Measurements from ENCODE around the gene TTI1. TPM values are rescaled to one million over a fixed set of nuclear protein-coding genes. Genes with fewer than 3 reads are reported as not detected.
A peak's percentile ranks its signal among the peaks of the same experiment; 100 is the strongest.

The TTI1 gene
- total RNA-seq, 1 donor from 2014 or later, result 11.9 TPM

DNA sequence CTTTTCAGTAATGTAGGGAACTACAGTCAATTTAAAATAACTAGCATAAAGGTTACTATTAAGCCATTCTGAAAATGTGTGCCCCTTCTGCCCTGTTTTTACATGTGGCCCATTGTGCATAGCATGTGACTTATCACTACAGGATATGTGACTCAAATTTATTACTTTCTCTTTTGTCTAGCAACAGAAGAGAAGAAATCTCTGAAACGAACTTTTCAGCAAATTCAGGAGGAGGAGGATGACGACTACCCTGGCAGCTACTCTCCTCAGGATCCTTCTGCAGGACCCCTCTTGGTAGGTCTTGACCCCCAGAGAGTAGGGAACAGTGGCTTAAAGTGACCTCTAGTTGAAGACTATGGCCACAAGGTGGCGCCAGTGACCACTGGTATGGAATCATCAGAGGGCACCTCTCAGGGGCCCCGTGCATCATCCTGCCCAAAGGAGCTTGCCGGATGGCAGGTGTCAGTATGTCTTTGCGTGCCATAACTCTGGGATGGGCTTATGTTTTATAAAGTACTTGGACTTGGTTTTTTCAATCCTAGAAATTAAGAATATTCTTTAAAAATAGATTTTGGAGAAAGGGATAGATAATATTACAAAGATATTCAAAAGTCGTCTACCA, 24.2 kb upstream of the TTI1 start:
- peak; percentile 91 for ATAC-seq (ENCODE audit: poor library complexity)
- intact Hi-C loops (cut with DNase I), result loop anchor here (2.0 kb wide), 1 partner anchor 163 kb away; no protein-coding TSS in a partner anchor
- DNase-seq, result peak; percentile 91

DNA sequence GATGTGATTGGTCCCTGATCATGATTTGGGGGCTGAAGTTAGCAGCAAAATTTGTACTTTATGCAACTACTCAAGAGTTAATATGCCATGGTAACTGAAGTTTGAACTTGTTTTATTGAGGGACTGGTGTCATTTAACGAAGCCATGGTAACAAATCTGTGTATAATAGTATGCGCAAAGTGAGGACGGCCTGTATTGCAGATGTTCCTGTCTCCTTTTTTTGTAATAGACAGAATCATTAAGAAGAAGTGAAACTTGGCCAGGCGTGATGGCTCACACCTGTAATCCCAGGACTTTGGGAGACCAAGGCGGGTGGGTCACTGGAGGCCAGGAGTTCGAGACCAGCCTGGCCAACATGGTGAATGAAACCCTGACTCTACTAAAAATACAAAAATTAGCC, 22.6 kb upstream of the TTI1 start:
- DNase-seq, result no peak
- intact Hi-C loops (cut with DNase I), result loop anchor here (2.0 kb wide), 1 partner anchor 165 kb away; no protein-coding TSS in a partner anchor
- no peak for ATAC-seq (ENCODE audit: poor library complexity)

DNA sequence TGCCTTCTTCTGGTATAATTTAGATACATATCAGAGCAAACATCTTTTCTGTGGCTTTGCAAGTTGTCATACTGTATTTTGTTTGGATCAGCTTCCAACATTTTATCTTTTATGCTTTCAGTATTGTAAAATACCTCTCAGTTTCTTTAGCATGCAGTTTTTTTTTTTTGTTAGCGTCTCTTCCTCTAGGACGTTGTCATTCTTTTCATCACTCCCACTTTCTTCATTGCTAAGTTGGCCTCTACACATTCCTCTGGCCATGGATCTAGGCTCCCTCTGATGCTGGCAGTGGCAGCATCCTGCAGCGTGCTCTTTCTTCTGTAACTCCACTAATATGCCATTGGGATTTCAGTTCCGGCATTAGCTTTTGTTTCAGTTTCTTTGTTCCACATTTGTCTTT, 22.0 kb upstream of the TTI1 start:
- intact Hi-C loops (cut with DNase I), result no loop called here
- no peak for ATAC-seq (ENCODE audit: poor library complexity)

DNA sequence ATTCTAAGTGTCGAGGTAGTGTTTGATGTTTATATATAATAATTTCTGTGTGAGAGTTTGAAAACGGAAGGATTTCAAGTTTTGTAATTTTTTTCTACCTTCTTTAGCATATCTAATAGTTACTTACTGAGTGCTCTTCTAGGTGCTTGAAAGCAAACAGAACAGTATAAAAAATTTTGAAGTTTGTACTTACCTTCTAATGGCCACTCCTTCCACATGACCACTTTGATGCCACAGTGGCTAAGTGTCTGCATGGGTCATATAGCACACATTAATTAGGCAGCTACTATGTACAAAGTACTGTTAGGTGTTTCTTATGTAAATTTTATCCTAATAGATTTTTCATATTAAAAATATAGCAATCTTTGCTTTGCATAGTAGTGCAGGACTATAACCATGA, 21.4 kb upstream of the TTI1 start:
- intact Hi-C loops (cut with DNase I), result no loop called here
- ATAC-seq (ENCODE audit: poor library complexity) (no peak), DNase-seq (no peak)

More for the DNA sequence above, 22.0 kb upstream of the TTI1 start:
- no peak for DNase-seq

DNA sequence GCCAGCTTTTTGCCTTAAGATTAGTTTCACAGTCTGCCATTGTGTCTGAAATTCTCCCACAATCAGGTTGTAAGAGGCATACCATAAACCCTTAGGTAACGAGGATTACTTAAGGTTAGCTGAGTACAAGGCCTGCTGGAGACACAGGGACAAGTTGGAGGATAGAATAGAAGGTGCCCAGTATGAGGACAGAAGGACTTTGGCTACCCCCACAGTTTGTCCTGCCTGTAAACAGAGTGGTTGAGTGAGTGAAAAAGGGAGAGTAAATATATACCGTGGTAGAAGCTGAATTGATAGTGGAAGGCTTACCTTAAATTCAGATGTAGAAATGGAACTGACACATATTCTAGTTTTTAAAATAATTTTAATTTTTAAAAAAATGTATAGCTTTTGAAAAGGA, 19.6 kb upstream of the TTI1 start:
- intact Hi-C loops (cut with DNase I), result no loop called here
- DNase-seq, result no peak
- no peak for ATAC-seq (ENCODE audit: poor library complexity)

DNA sequence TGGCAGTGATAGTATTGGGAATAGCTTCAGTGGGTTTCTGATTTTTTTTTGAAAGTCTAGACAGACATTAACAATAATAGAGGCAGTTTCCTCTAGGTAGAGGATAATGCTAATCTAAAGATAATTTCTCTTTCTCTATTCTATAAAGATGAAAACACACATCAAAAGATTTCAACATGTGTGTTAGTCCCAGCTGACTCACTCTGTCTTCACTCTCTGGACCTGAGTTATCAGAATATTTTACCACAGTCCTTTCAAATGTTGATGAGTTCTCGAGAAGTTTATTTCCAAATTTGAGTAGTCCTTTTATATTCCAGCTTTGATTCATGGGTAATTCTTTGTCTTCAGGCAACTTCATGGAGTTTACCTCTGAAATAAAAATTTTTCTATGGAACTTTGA, 17.4 kb upstream of the TTI1 start:
- ATAC-seq (ENCODE audit: poor library complexity) (no peak), DNase-seq (no peak)
- intact Hi-C loops (cut with DNase I), result no loop called here

DNA sequence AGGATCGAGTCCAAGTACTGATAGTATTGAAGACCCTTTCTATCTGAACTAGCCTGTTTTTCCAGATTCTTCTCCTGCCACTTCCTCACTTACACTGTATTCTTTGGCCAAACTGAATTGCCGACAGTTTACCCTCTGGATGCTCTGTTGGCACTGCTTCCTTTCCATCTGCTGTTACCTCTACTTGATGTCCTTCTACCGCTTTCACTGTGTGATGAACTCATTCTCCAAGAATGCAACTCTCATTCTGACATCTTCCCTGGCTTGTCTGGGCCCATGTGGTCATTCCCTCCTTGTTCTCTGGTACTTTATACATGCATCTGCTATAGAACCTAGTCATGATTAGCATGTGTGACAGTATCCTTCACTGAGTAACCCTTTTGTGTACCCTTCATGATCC, 16.5 kb upstream of the TTI1 start:
- DNase-seq (no peak), ATAC-seq (ENCODE audit: poor library complexity) (no peak)
- intact Hi-C loops (cut with DNase I), result no loop called here

DNA sequence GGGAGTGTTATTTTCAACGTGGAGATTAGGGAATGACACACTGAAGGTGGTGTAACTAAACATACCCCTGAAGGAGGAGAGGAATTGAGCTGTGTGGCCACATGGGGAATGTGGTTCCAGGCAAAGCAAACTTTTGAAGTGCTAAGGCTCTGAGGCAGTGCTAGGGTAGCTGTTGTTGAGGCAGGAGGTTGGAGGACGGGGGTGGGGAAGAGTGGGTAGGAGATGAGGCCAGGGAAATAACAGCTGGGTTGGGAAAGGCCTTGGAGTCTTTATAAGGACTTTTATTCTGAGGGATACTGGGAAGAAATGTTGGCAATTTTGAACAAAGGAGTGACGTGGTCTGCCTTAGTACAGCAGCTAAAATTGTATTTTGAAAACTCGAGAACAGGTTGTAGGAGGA, 13.3 kb upstream of the TTI1 start:
- ATAC-seq (ENCODE audit: poor library complexity), result peak; percentile 48
- intact Hi-C loops (cut with DNase I), result no loop called here
- no peak for DNase-seq

DNA sequence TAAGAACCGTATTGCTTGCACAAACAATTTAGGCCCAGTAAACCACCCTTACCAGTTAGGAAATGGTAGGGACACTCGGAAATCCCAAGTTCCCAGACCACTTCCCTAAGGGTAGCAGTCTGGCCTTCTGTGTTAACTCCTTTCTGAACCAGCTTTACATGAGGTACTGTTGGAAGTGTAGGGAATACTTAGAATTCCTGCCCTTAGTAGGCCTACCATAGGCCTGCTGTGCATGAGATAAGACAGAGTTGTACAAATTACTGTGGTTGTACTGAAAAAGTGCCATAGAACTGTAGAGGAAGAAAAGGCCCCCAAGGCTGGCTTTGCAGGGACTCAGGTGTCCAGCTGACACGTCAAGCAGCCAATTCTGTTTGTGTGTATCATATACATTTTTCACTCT, 11.4 kb upstream of the TTI1 start:
- intact Hi-C loops (cut with DNase I), result no loop called here
- DNase-seq, result no peak
- no peak for ATAC-seq (ENCODE audit: poor library complexity)

DNA sequence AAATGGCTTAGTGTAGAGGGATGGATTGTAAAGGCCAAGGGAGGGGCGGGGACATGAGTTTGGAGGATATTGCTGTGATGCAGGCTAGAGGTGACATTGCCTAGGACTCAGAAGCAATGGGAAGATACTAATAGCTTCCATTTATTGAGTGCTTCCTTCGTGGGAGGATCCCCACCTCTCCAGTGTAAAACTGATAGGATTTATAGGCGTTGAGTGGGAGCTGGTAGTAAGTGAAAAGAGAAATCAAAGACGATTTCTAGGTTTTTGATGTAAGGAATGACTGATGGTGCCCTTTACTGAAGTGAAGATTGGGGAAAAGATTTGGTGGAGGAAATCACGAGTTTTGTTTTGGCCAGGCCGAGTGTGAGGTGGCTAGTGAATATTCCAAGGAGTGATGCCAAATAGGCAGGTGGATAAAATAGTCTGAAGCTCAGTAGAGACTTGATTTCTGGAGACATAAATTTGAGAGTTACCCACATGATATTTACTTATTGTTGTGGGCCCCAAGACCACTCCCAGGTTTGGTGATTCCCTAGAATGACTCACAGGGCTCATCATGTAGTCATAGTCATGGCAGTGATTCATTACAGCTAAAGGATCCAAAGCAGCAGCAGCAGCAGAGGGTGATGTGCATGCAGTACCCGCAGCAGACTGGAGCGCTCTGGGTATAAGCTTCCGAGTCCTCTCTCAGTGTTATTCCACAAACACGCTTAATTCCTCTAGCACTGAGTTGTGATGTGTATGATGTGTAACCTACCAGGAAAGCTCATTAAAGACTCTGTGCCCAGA, 10.4 kb upstream of the TTI1 start:
- ATAC-seq (ENCODE audit: poor library complexity) (no peak), DNase-seq (no peak)
- intact Hi-C loops (cut with DNase I), result no loop called here

DNA sequence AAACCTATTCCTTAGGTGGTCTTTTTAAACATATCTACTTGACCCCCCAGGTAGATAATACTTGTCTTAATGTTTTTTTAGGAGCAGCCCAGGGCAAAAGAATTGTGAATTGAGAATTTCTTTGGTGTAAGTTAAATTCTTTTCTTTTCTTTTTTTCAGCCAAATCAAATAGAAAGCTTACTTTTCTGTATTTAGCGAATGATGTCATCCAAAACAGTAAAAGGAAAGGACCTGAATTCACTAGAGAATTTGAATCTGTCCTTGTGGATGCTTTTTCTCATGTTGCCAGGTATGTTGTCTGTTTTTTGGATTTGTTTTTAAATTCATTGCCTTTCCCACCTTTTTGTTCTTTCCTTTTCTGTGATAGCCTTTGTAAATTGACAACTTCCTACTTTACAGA, 7.0 kb upstream of the TTI1 start:
- intact Hi-C loops (cut with DNase I), result no loop called here
- DNase-seq (no peak), ATAC-seq (ENCODE audit: poor library complexity) (no peak)

DNA sequence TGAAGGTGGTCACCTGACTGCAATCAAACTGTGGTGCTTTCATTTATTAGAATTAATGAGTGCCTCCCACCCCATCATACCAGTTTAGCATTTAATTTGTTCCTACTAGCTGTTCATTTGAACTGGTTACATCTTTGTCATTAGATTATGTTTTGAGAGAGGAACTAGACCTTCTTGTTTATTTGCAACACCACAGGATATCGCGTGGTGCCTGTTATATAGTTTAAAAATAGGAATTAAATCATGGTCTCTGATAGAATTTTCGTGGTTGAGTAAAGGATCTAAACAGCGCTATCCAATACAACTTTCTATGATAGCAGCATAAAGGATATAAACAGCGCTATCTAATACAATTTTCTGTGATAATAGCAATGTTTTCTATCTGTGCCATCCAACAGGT, 3.1 kb upstream of the TTI1 start:
- ATAC-seq (ENCODE audit: poor library complexity) (no peak), DNase-seq (no peak)
- intact Hi-C loops (cut with DNase I), result no loop called here

DNA sequence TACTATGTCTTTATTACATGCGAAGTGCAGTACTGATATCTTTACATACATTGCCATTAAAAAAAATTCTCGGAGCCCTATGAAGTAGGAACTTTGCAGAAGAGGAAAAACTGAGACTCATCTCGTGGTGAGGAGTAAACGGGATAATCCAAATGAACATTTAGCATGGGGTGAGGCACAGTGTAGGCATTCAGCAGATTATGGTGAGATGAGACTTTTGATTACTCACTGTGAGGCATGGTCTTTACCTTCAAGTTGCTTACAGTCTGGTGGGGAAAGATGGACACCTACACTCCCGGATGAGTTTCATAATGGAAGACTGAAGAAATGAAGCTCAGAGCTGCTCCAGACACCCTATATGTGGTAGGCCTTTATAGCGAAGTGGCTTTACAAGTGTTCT, 1.7 kb upstream of the TTI1 start:
- ATAC-seq (ENCODE audit: poor library complexity), result no peak
- no peak for DNase-seq
- intact Hi-C loops (cut with DNase I), result no loop called here

DNA sequence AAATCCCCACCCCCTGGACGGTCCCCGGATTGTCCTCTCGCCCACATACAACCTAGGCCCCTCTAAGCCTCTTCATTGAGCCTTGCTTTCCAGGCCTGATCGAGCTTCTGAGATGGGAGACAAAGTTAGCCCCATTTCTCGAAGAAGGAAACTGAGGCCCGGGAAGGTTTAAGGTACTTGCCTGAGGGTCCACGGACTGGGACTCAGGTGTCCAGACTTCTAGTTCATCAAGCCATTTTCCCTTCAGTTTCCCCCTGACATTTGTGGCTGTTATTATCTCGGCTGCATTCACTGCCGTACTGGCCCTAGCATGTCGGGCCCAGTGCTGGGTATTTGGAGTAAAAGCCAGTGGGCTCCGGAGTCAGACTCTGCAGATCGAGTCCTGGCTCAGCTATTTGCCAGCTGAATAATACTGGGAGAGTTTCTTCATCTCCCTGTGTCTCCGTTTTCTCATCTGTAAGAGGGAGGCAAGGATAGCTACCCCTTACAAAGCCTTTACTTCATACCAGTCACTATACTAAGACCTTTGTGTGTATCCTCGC, 923 bp upstream of the TTI1 start:
- ATAC-seq (ENCODE audit: poor library complexity), result peak; percentile 11
- intact Hi-C loops (cut with DNase I), result no loop called here
- no peak for DNase-seq

DNA sequence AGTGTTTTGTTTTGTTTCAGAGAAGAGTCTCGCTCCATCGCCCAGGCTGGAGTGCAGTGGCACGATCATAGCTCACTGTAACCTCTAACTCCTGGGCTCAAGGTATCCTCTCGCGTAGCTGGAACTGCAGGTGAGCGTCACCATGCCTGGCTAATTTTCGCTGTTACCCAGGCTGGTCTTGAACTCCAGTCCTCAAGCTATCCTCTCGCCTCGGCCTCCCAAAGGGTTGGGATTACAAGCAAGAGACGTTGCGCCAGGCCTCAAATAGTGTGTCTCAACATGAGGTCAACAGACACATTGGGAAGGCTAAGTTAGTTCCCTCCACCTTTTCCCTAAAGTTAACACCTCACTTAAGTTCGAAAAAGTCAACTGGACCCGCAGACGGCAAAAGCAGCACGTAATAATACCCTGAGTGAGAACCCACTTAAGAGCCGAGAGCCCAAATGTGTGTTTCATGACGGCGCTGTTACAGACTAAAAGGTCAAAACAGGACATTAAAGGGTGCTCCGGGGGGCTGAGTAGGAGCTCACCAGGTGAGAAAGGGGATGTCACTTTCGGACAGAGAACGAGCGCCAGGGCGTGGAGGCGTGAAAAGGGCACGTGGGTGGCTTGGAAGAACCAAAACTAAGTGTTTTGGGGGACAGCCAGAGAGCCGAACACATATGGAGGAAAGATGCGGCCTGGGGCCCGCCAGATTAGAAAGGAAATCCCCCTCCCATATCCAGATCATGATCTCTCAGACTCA, 499 bp downstream of the TTI1 start:
- DNase-seq (no peak), ATAC-seq (ENCODE audit: poor library complexity) (peak; percentile 31)
- intact Hi-C loops (cut with DNase I), result no loop called here

DNA sequence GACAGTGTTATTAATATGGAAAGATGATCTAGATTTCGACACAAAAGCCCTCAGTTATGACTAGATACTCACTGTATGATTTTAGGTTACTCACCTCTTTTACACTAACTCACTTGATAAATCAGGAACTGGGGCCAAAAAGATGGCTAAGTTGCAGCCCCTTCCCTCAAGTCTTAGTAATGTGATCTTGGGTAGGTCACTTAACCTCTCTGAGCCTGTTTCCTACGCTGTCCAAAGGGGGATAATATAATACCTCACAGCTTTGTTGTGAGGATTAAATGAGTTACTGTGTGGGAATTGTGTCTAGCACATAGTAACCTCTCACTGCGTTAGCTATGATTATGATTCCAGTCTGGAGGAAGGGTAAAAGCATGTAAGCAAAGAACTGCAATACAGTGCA, 1.3 kb downstream of the TTI1 start:
- intact Hi-C loops (cut with DNase I), result no loop called here
- ATAC-seq (ENCODE audit: poor library complexity) (no peak), DNase-seq (no peak)

DNA sequence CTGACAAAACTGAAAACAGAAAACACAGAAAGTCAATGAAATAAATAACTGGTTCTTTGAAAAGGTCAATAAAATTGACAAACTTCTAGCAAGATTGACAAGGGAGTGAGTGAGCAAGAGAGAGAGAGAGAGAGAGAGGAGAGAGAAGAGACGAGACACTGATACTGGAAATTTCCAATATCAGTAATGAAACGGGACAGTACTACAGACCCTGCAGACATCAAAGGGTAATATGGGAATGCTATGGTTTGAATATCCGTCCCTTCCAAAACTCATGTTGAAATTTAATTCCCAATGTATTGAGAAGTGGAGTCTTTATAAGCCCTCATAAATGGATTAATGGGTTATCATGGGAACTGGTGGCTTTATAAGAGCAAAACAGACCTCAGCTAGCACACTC, 3.8 kb downstream of the TTI1 start:
- no peak for ATAC-seq (ENCODE audit: poor library complexity)
- intact Hi-C loops (cut with DNase I), result no loop called here
- DNase-seq, result no peak

DNA sequence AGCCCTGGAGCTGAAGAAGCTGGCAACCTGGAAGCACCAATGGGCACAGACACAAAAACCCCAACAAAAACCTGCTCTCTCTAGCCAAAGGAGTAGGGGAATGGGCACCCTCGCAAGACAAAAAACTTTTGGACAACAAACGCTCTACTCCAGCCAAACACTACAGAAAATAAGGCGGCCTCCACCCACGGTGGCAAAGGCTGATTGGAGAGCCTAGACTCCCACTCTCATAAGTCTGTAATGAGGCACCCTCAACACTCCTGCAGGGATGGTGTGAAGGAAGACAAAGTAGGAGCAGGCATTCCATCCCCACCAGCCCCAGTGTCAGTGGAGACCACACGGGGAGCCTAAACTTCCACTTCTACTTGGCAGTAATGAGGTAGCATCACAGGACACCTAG, 8.8 kb downstream of the TTI1 start:
- DNase-seq (no peak), ATAC-seq (ENCODE audit: poor library complexity) (no peak)
- intact Hi-C loops (cut with DNase I), result no loop called here

DNA sequence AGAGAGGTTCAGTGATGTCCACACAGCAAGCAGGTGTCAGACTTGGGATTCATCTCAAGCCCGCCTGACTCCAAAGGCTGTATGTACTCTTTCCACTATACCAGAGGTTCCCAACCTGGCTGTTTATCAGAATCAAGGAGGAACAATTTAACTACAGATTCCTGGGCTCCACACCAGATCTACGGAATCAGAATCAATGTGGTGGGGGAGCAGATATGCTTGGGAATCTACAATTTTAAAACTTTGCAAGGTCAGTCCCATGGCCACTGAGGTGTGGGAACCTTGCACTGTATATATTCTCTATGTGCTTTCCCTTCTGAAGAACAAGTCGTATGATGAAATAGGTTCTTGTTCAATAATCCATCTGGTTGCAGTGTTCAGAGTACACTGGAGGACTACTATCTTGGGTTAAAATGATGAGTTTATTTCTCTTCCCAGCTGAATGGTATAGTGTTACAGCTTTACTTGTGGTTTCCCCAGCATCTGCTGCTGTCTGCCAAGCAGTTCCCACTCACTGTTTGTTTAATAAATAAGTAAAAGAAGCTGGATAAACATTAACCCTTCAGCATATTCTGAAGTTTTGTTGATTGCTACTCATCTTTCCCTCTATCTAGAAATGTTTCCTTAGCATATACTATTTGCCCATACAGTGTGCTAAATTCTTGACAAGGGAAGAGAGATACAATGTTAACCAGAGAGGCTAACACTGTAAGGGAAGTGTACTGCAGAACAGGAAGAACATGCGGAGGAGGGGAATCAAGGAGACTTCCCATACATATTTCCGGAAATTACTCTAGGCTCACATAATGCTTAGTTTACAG, 9.9 kb downstream of the TTI1 start:
- intact Hi-C loops (cut with DNase I), result no loop called here
- DNase-seq, result no peak
- ATAC-seq (ENCODE audit: poor library complexity), result peak; percentile 41

All from Right ventricle myocardium superior (tissue), 1 donor.